Stomach (tissue), 4 donors: ENCODE data around the gene DYNC1I1.

Experiments used
- CTCF ChIP-seq, 7 experiments: fragments of 450-650 bp in 4 of 7; fragments of 200-600 bp in 3 of 7; sonication (generic) in 3 of 7; IDR thresholded peaks; one replicate each; pipeline ENCODE4 v1.5.1; 2016 to 2019; ENCODE audit warnings: antibody characterized with exemption in 7 of 7, control low read depth in 2 of 7, mild to moderate bottlenecking in 1 of 7
- POLR2A ChIP-seq, 4 donors: fragments of 450-650 bp; IDR thresholded peaks; one replicate each; pipeline ENCODE4 v1.6.1; 2016; ENCODE audit warnings: antibody characterized with exemption in 4 of 4, control low read depth in 2 of 4, mild to moderate bottlenecking in 1 of 4, moderate library complexity in 1 of 4

- TF ChIP-seq CTCF (IDR thresholded peaks at IDR 0.05) (no peak), POLR2A (IDR thresholded peaks at IDR 0.05) (no peak)
Observed at GRCh38 chr7:95875519-95875918, 103.2 kb downstream of the DYNC1I1 start.
